ENCODE measurements around the gene HBZ.

HBZ gene

GRCh38 chr16:177394-177822 is 25.0 kb downstream of the HBZ start:
- Histone ChIP-seq H3K27me3 (peaks cover 0 to 67% of the 10 kb centered on the region in 2 donors), H3K9me3 (no peaks in the 10 kb centered on the region), H3K4me3 (no peak overlapping the region), H3K4me1 (peaks cover 10 to 25% (median 19%) of the 10 kb centered on the region in 4 donors), H3K27ac (no peak overlapping the region), H3K36me3 (no peaks in the 10 kb centered on the region)
- no peak for DNase-seq
- TF ChIP-seq CTCF (IDR thresholded peaks at IDR 0.05): no peak
- intact Hi-C loops (cut with DNase I; ENCODE audit: low total_unique reads): no loop called here

GRCh38 chr16:177981-178667 is 25.7 kb downstream of the HBZ start:
- Histone ChIP-seq H3K4me3 (no peak overlapping the region), H3K36me3 (no peaks in the 10 kb centered on the region), H3K9me3 (no peaks in the 10 kb centered on the region), H3K4me1 (peaks cover 10 to 25% (median 19%) of the 10 kb centered on the region in 4 donors), H3K27ac (no peak overlapping the region), H3K27me3 (peaks cover 0 to 67% of the 10 kb centered on the region in 2 donors)
- no peak for DNase-seq
- TF ChIP-seq CTCF (IDR thresholded peaks at IDR 0.05): no peak
- intact Hi-C loops (cut with DNase I; ENCODE audit: low total_unique reads): no loop called here

- H3K36me3 ChIP-seq: no peaks in the 10 kb centered on the region
- intact Hi-C loops (cut with DNase I; ENCODE audit: low total_unique reads): no loop called here
- H3K9me3 ChIP-seq: no peaks in the 10 kb centered on the region
- no peak overlapping the region for H3K27ac ChIP-seq
- no peak overlapping the region for H3K4me3 ChIP-seq
- peaks cover 0 to 62% of the 10 kb centered on the region in 2 donors for H3K27me3 ChIP-seq
- no peak for DNase-seq
- no peak for TF ChIP-seq CTCF (IDR thresholded peaks at IDR 0.05)
- peaks cover 10 to 25% (median 19%) of the 10 kb centered on the region in 4 donors for H3K4me1 ChIP-seq
Observed at GRCh38 chr16:178668-179015, 26.2 kb downstream of the HBZ start.

GRCh38 chr16:179211-180092 is 27.0 kb downstream of the HBZ start:
- intact Hi-C loops (cut with DNase I; ENCODE audit: low total_unique reads): loop anchor here (2.0 kb wide), 1 partner anchor 73 kb away; no protein-coding TSS in a partner anchor
- no peak overlapping the region for H3K4me3 ChIP-seq

More at GRCh38 chr16:179211-180092, 27.0 kb downstream of the HBZ start:
- Histone ChIP-seq H3K4me1 (peaks cover 10 to 25% (median 19%) of the 10 kb centered on the region in 4 donors), H3K27me3 (peaks cover 0 to 60% of the 10 kb centered on the region in 2 donors), H3K36me3 (no peaks in the 10 kb centered on the region), H3K9me3 (no peaks in the 10 kb centered on the region), H3K27ac (no peak overlapping the region)
- no peak for DNase-seq
- TF ChIP-seq CTCF (IDR thresholded peaks at IDR 0.05): no peak
